HEK293 (cell line): ENCODE results near the gene GHRL.

Source experiments
- GLIS1 ChIP-seq: fragments of 450-650 bp; formaldehyde crosslinking; IDR thresholded peaks from 2 replicates; pipeline ENCODE4 v1.5.1; 2016; ENCODE audit warnings: missing biosample characterization, missing genetic modification characterization
- INSM2 ChIP-seq: fragments of 450-650 bp; formaldehyde crosslinking; IDR thresholded peaks from 2 replicates; pipeline ENCODE4 v1.5.1; 2016; ENCODE audit warnings: missing biosample characterization, missing genetic modification characterization
- KLF9 ChIP-seq: fragments of 450-650 bp; formaldehyde crosslinking; IDR thresholded peaks from 2 replicates; pipeline ENCODE4 v1.5.1; 2016; ENCODE audit warnings: missing biosample characterization, missing genetic modification characterization, low read depth
- PRDM2 ChIP-seq: fragments of 450-650 bp; formaldehyde crosslinking; IDR thresholded peaks from 2 replicates; pipeline ENCODE4 v1.5.1; 2016; ENCODE audit warnings: missing biosample characterization, missing genetic modification characterization, borderline replicate concordance
- PRDM4 ChIP-seq: fragments of 450-650 bp; formaldehyde crosslinking; IDR thresholded peaks from 2 replicates; pipeline ENCODE4 v1.5.1; 2017; ENCODE audit warnings: missing biosample characterization, missing genetic modification characterization
- RBAK ChIP-seq: fragments of 450-650 bp; formaldehyde crosslinking; IDR thresholded peaks from 2 replicates; pipeline ENCODE4 v1.5.1; 2016; ENCODE audit warnings: missing biosample characterization, missing genetic modification characterization
- WT1 ChIP-seq: fragments of 450-650 bp; formaldehyde crosslinking; IDR thresholded peaks from 2 replicates; pipeline ENCODE4 v1.5.1; 2016; ENCODE audit warnings: missing biosample characterization, missing genetic modification characterization
- ZBTB8A ChIP-seq: fragments of 450-650 bp; formaldehyde crosslinking; IDR thresholded peaks from 2 replicates; pipeline ENCODE4 v1.5.1; 2016; ENCODE audit warnings: missing biosample characterization, missing genetic modification characterization
- ZNF214 ChIP-seq: fragments of 450-650 bp; formaldehyde crosslinking; IDR thresholded peaks from 2 replicates; pipeline ENCODE4 v1.5.1; 2017; ENCODE audit warnings: missing biosample characterization, mild to moderate bottlenecking, missing genetic modification characterization, borderline replicate concordance
- ZNF394 ChIP-seq: fragments of 450-650 bp; formaldehyde crosslinking; IDR thresholded peaks from 2 replicates; pipeline ENCODE4 v1.5.1; 2016; ENCODE audit warnings: missing biosample characterization, missing genetic modification characterization, mild to moderate bottlenecking, moderate library complexity, borderline replicate concordance
- ZNF548 ChIP-seq: fragments of 450-650 bp; formaldehyde crosslinking; IDR thresholded peaks from 2 replicates; pipeline ENCODE4 v1.5.1; 2016; ENCODE audit warnings: missing biosample characterization, missing genetic modification characterization
- ZNF600 ChIP-seq: fragments of 450-650 bp; formaldehyde crosslinking; IDR thresholded peaks from 2 replicates; pipeline ENCODE4 v1.5.1; 2016; ENCODE audit warnings: missing biosample characterization, missing genetic modification characterization
- ZNF610 ChIP-seq: fragments of 450-650 bp; formaldehyde crosslinking; IDR thresholded peaks from 2 replicates; pipeline ENCODE4 v1.5.1; 2016; ENCODE audit warnings: missing biosample characterization, missing genetic modification characterization, borderline replicate concordance
- ZNF621 ChIP-seq: fragments of 450-650 bp; formaldehyde crosslinking; IDR thresholded peaks from 2 replicates; pipeline ENCODE4 v1.5.1; 2017; ENCODE audit warnings: missing biosample characterization, missing genetic modification characterization
- ZNF654 ChIP-seq: fragments of 450-650 bp; formaldehyde crosslinking; IDR thresholded peaks from 2 replicates; pipeline ENCODE4 v1.5.1; 2016; ENCODE audit warnings: low read depth, missing biosample characterization, missing genetic modification characterization
- ZNF692 ChIP-seq: fragments of 450-650 bp; formaldehyde crosslinking; IDR thresholded peaks from 2 replicates; pipeline ENCODE4 v1.5.1; 2016; ENCODE audit warnings: missing biosample characterization, missing genetic modification characterization
- ZNF830 ChIP-seq: fragments of 450-650 bp; IDR thresholded peaks from 2 replicates; pipeline ENCODE4 v1.5.0; 2018; ENCODE audit warnings: missing biosample characterization, missing genetic modification characterization, low read depth, mild to moderate bottlenecking, moderate library complexity
- ZNF837 ChIP-seq: fragments of 450-650 bp; formaldehyde crosslinking; IDR thresholded peaks from 2 replicates; pipeline ENCODE4 v1.5.1; 2016; ENCODE audit warnings: missing biosample characterization, missing genetic modification characterization
- TF ChIP-seq, protein P1 (sequence below): fragments of 450-650 bp; formaldehyde crosslinking; IDR thresholded peaks from 2 replicates; pipeline ENCODE4 v1.5.1; 2016; ENCODE audit warnings: missing biosample characterization, missing genetic modification characterization
- TF ChIP-seq, protein P2 (sequence below): fragments of 450-650 bp; formaldehyde crosslinking; IDR thresholded peaks from 2 replicates; pipeline ENCODE4 v1.5.1; 2016; ENCODE audit warnings: missing biosample characterization, missing genetic modification characterization

The GHRL gene

GRCh38 chr3:10322352-10322710, 29.6 kb upstream of the GHRL start (continued):
- TF ChIP-seq PRDM4 (tag by site-specific recombination) (no peak), PRDM2 (tag by site-specific recombination) (no peak), ZNF654 (peak; percentile 66), ZNF837 (tag by site-specific recombination) (no peak), ZNF830 (tag by site-specific recombination) (no peak), ZNF548 (no peak), ZNF610 (tag by site-specific recombination) (no peak), GLIS1 (tag by site-specific recombination) (no peak), ZNF394 (tag by site-specific recombination) (no peak), RBAK (tag by site-specific recombination) (no peak), ZNF214 (tag by site-specific recombination) (no peak), WT1 (tag by site-specific recombination) (0 out of 2 replicates have a peak, but pooled peaks have one; percentile 10), ZBTB8A (tag by site-specific recombination) (no peak), INSM2 (tag by site-specific recombination) (no peak), ZNF600 (tag by site-specific recombination) (no peak), ZNF621 (no peak), KLF9 (0 out of 2 replicates have a peak, but pooled peaks have one; percentile 8), ZNF692 (tag by site-specific recombination) (no peak)
- TF ChIP-seq, protein P1, sequence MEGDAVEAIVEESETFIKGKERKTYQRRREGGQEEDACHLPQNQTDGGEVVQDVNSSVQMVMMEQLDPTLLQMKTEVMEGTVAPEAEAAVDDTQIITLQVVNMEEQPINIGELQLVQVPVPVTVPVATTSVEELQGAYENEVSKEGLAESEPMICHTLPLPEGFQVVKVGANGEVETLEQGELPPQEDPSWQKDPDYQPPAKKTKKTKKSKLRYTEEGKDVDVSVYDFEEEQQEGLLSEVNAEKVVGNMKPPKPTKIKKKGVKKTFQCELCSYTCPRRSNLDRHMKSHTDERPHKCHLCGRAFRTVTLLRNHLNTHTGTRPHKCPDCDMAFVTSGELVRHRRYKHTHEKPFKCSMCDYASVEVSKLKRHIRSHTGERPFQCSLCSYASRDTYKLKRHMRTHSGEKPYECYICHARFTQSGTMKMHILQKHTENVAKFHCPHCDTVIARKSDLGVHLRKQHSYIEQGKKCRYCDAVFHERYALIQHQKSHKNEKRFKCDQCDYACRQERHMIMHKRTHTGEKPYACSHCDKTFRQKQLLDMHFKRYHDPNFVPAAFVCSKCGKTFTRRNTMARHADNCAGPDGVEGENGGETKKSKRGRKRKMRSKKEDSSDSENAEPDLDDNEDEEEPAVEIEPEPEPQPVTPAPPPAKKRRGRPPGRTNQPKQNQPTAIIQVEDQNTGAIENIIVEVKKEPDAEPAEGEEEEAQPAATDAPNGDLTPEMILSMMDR (tag by site-specific recombination), result peak; percentile 38
- TF ChIP-seq, protein P2, sequence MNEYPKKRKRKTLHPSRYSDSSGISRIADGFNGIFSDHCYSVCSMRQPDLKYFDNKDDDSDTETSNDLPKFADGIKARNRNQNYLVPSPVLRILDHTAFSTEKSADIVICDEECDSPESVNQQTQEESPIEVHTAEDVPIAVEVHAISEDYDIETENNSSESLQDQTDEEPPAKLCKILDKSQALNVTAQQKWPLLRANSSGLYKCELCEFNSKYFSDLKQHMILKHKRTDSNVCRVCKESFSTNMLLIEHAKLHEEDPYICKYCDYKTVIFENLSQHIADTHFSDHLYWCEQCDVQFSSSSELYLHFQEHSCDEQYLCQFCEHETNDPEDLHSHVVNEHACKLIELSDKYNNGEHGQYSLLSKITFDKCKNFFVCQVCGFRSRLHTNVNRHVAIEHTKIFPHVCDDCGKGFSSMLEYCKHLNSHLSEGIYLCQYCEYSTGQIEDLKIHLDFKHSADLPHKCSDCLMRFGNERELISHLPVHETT (tag by site-specific recombination), result no peak
